Fibroblast of upper back skin (primary cell): ENCODE data around the gene ACTA2.

Experiments
- DNase-seq: peaks from one replicate; pipeline ENCODE4 v3.0.0-alpha.2; 2013

ACTA2 gene

DNA sequence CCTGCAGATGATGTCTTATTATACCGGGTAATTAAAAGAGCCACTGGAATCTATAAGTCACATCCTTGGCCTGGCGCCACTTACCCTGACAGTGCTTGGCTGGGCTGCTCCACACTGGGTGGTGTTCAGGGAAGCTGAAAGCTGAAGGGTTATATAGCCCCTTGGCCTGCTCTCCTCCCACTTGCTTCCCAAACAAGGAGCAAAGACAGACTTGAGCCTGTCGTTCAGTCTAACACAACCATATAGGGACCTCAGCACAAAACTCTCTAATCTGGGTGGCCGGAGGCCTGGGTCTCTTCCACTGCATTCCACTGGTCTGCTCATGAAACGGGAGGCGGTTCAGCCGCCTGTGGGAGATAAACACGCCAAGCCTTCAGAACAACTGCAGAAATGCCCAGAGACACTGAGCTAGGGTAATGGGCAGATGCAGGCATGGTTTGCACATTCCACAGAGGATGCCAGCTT lies at the start of gene ACTA2:
TSS of gene ACTA2 (minus strand) at position 127 of the 465 bp plus-strand sequence. CDS start 3,843 bp downstream, outside the sequence.
- peak; percentile 95 for DNase-seq

DNA sequence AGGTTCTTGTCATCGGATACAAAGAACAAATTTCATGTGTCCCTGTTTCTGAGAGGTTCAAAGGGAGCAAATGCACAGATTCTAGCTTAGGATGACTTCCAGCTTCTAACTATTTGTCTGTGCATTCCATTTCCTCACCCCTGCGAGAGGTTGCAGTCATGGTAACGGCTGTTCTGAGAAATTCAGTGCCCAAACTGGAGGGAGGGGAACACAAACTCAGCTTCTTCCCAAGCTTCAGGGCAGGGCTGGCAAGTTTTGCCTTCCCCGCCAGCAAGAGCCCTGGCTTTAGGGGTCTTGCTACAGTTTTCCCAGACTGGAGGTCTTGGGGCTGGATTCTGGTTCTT lies 49.1 kb upstream of the ACTA2 start:
- peak; percentile 26 for DNase-seq

DNA sequence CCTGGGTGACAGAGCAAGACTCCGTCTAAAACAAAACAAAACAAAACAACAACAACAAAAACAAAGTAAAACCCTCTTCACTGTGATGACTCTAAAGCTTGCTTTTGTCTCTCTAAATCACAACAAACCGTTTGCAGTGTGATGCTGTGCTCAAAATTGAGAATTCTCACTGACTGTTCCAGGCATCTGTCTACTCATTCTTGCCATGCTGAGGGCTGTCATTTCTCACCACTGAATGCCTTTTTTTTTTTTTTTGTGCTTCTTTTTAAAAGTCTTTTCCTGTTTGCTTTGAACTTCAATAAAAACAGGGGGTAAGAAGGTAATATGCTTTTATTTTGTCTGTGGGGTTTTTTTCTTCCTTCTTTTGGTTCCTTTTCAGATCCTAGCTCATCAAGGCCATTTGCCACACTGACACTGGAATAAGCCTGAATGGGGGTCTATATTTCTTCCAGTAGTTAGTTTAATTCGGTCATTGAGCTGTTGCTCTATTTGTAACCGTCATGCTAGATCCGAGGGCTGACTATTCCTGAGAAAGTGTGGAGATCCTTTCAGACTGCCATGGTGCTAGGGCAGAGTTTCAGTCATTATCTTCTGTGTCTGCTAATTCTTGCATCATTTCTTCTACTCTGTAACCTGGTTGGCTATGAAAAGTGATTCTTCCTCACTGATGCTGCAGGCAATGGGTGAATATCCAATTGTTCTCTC lies 48.6 kb upstream of the ACTA2 start:
- no peak for DNase-seq

DNA sequence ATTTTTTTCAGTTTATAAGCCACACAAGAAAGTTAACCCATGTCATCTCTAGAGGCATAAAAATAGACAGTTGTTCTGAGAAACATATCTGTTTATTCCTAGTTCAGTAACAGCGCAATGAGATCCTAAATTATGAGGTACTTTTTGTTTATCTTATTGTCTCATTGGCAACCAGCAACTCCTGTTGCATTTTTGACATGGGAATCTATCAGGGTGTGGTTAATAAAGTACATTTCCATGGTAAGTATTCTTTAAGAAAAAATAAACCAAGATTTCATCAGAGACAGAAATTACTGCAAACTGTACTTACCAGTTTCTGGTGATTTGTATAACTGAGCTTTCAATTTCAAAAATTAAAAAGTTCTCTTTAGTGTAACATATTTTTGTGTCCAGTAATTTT lies 47.1 kb upstream of the ACTA2 start:
- no peak for DNase-seq

DNA sequence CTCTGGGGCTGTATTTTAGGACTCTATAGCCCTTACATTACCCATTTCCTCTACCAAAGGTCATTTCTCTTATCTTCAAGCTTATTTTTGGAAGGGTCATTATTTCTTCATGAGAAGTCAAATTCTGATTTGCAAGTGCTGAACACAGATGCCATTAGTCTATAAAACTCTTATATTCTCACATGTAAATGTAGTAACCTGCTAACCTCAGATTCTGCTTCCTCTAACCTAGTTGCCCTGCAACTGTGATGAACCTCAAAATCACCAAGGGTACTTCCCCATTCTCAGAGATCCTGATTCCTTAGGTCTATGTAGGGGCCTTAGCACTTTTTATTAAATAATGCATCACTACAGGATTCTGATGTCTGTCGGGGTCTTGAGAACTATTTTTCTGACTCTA lies 44.4 kb upstream of the ACTA2 start:
- no peak for DNase-seq

DNA sequence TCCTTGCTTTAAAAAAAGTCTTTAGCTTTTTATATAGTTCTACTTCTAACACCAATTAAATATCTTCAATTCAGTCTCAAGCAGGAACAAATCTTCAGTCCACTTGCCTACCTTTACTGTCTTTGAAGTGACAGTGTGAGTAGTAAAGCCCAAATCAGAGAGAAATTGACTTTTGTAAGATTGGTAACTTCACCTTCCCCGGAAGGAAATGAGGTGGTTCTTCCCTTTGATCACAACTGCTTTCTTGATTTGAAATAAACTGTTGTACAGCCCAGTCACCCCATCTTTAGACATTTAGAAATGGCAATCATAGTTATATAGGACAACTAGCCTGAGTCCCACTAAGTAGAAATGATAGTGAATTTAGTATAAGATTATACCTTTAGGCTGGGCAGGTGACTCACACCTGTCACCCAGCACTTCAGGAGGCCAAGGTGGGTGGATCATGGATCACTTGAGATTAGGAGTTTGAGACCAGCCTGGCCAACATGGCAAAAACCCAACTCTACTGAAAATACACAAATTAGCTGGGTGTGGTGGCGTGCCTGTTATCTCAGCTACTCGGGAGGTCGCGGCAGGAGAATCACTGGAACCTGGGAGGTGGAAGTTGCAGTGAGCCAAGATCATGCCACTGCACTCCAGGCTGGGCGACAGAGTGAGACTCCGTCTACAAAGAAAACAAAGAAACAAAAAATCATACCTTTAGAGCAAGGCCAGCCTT lies 42.7 kb upstream of the ACTA2 start:
- no peak for DNase-seq

DNA sequence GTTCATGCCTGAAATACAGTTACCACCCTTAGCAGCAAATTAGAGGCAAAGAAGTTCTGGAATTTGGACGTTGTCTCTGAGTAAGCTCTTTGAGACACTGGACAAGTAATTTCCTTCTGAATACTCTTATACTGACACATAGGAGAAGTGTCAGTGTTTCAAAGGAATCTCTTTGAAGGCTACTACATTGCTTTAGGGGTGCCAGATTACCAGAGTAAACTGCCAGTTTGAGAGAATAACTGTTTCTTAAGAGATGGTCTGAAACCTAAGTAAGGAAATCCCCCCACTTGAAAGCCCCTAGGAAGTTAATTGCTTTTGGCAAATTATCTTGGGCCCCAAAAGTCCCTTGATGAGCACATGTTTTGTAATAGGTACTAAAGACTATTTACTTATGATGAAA lies 41.4 kb upstream of the ACTA2 start:
- DNase-seq: peak; percentile 55

DNA sequence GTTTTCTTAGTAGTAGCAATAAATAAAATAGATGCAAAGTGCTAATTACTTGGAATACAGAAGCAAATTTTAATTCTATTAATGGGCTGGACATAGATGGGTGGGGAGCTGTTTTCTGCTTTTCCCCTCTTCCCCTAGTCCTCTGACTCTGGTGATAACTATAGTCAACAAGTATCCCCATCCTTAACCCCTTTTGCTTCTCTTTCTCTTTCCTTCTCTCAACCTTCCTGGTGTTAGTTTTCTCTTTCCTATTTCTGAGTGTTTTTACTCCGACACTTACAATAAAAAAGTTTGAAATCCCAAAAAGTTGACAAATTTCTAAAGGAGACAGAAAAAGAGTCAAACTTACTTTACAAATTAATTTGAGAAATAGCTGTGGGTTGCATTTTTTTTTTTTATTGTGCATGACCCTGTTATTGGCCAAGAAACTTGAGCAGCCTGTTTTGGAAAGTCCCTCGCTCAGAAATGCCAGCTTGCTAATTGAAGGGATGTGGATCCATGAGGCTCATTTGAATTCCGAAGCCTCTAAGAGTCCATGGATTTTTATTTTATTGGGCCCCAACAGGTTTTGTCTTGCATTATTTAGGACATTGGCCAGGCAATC lies 40.5 kb upstream of the ACTA2 start:
- DNase-seq: no peak

DNA sequence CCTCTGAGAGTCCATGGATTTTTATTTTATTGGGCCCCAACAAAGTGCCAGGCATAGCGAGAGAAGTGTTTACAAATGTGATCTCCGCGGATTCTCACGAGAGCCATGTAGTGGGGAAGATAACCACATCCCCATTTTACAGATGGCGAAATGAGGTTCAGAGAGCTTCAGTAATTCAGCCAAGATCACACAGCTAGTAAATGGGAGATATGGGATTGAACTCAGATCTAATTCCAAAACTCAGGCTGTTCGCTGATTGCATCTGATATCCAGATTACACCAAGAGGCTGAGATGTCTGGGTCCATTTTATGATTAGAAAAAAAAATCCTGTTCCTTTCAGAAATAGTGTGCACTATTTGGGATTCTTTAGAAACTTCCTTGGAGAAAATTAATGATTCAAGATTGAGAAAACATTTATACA lies 39.3 kb upstream of the ACTA2 start:
- no peak for DNase-seq

DNA sequence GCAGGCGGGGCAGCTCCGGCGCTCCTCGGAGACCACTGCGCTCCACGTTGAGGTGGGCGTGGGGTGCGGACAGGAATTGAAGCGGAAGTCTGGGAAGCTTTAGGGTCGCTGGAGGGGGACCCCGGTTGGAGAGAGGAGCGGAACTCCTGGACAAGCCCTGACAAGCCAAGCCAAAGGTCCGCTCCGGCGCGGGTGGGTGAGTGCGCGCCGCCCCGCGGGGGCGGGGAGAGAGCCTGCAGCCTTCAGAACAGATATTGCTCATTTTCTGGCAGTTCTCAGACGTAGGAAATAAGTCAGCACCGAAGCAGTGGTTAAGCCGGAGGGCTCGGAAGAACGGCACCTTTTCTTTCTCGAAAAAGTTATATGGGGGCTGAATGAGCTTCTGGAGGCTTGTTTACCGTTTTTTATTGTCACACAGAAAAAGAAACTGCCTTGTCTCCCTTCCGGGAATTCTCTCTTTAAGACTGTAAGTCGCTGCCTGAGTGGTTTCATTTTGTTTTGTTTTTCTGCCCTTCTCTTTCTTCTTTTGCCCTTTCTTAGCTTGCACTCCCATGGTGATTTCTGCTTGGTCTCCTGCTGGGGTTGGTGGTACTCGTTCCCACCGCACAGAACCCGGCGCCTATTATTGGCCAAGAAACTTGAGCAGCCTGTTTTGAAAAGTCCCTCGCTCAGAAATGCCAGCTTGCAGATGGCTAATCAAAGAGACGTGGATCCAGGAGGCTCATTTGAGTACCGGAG lies 38.8 kb upstream of the ACTA2 start:
- peak; percentile 61 for DNase-seq

DNA sequence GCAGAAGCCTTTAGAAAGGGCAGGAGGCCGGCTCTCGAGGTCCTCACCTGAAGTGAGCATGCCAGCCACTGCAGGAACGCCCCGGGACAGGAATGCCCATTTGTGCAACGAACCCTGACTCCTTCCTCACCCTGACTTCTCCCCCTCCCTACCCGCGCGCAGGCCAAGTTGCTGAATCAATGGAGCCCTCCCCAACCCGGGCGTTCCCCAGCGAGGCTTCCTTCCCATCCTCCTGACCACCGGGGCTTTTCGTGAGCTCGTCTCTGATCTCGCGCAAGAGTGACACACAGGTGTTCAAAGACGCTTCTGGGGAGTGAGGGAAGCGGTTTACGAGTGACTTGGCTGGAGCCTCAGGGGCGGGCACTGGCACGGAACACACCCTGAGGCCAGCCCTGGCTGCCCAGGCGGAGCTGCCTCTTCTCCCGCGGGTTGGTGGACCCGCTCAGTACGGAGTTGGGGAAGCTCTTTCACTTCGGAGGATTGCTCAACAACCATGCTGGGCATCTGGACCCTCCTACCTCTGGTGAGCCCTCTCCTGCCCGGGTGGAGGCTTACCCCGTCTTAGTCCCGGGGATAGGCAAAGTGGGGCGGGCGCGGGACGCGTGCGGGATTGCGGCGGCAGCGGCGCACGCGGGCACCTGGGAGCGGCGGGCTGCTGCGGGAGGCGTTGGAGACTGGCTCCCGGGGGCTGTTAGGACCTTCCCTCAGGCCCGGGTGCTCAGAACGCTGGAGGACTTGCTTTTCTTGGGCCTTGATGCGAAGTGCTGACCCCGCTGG lies 38.0 kb upstream of the ACTA2 start, which contains the start of gene FAS:
TSS of gene FAS (plus strand) at position 415 of the 777 bp plus-strand sequence. CDS start at position 494, 79 bp downstream.
- peak; percentile 52 for DNase-seq

DNA sequence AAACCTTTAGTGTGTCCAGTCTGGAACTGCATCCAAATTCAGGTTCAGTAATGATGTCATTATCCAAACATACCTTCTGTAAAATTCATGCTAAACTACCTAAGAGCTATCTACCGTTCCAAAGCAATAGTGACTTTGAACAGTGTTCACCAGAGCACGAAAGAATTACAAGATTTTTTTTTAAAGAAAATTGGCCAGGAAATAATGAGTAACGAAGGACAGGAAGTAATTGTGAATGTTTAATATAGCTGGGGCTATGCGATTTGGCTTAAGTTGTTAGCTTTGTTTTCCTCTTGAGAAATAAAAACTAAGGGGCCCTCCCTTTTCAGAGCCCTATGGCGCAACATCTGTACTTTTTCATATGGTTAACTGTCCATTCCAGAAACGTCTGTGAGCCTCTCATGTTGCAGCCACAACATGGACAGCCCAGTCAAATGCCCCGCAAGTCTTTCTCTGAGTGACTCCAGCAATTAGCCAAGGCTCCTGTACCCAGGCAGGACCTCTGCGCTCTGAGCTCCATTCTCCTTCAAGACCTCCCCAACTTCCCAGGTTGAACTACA lies 37.3 kb upstream of the ACTA2 start:
- DNase-seq: peak; percentile 80

DNA sequence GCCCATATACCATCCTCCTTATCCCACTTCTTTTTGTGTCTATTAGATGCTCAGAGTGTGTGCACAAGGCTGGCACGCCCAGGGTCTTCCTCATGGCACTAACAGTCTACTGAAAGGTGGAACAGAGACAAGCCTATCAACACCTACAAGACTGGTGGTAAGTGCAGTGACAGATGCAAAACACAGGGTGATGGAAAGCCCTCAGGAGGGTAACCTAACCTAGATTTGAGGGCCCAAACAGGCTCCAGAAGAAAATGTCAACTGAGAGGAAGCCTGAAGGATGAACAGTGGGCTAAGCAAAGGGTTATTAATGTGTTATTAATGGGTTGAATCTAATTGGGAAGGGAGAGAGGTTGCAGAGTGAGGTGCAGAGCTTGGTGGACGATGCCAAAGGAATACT lies 36.9 kb upstream of the ACTA2 start:
- no peak for DNase-seq

DNA sequence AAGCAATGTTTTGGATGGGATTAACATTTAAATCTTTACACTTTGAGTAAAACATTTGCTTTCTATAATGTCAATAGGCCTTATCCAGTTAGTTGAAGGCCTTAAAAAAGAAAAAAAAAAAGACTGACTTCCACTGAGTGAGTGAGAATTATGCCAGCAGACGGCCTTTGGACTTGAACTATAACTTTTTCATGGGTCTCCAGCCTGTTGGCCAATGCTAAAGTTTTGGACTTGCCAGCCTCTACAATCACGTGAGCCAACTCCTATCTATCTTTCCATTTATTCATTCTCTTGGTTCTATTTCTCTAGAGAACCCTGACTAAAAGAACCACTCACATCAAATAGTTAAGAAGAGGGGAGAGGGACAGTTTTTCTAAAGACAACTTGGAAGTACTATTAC lies 35.3 kb upstream of the ACTA2 start:
- DNase-seq: no peak

DNA sequence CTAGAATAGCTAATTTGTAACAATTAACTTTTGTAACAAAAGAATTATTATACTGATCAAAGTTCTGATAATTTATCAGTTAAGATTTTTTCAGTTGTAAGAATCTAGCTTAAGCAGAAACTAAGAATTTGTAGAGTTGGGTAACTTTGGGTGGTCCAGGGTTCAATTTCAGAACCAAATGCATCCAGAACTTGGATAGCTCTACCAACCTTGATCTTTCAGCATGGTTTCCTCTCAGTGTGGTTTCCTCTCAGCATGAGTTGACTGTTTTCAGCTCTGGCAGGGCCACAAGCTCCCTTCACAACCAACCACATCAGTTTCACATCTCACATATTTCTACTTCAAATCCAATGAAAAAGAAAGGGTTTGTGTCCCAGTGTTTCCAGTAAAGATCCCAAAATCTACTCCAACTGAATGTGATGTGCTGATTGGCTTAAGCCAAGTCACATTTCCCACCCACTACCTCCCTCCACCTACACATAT lies 34.7 kb upstream of the ACTA2 start:
- DNase-seq: no peak

DNA sequence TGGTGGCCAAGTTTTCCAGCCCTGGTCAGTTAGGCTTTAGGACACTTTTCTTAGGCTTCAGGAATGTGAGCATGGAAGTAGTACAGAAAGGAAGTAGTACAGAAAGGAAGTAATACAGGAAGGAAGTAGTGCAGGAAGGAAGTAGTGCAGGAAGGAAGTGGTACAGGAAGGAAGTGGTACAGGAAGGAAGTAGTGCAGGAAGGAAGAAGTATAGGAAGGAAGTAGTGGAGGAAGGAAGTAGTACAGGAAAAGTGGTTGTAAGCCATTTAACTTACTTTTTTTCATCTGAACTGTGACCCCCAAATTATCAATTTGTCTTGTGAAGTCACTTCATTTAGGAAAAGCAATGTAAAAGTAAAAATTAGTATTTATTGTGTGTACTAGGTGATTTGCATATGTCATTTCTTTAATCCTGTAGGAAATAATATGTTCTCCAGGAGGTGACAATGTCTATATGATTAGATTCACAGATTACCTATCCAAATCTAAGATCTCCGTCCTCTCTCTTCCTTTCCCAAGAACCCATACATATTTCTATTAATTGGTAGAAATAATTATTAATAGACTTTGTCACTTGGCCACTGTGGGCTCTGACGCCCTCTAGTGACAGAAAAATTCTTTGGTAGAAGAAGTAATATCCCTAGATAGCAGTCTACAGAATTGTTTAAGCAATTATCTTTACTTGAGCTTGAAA lies 34.1 kb upstream of the ACTA2 start:
- DNase-seq: peak; percentile 45

DNA sequence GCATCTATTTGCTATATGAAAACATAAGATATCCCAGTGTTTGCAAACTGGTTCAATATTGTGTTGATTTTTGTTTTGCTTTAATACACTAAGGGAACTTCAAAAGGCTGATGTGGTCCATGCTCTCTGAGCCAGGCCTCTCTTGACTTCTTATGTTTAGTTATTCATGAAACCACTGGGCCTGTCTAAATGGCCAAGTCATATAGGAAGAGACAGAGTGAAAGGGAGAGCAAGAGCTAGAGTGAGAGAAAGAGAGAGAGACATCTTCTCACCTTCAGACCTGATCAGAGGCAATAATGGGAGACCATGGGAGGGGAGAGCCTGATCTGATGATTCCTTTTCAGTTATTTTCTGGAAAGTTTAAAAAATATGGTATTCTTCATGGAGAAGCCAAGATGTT lies 32.0 kb upstream of the ACTA2 start:
- DNase-seq: no peak

DNA sequence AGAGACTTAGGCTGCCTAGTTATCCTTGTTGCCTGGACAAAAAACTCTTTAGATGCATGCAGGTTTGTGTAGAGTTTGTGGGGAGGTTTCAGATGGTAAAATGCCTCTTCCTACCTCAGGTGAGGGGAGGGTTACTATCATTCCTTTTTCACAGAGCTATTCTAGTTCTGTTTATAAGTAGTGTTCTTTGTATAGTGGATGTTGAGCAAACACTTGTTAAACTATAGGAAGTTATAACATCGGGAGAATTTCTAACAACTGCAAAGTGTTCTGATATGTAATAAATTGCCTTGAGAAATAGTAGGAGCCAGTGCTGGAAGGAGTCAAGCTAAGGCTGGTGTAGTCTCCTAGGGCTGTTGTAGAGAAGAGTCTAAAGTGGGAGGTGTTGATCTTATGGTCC lies 31.4 kb upstream of the ACTA2 start:
- no peak for DNase-seq

DNA sequence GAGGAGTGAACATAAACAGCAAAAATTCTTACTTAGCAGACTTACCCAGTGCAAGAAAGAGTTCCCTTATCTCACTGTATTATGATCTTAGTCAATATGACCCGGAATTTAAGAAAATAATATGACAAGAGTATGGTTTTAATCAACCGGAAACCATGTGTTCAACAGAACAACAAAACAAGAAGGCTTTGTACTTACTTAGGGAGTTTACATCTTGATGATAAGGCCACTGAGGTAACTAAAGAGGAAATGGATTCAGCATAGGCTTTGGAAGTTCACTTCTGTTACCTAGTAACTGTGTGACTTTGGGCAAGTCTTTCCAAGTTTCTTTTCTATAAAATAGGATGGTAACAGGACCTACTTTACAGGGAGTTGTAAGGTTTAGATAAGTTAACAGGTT lies 30.6 kb upstream of the ACTA2 start:
- DNase-seq: no peak

DNA sequence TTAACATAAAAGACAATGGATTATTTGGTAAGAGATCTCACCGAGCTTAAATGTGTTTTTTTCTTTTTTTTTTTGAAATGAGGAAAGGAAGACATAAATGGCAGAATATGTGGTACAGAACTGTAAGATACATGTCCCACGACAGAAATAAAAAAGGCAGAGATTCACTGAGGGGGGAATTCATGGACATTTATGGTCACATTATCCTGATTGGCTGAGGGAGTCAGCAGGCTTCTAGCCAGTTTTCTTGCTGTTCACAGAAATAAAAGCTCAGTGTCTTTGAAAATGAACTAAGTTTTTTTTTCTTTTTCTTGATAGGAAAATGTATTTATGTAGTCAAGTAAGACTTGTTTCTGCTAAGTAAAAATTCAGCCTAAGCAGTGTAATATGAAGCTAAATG lies 29.8 kb upstream of the ACTA2 start:
- DNase-seq: no peak

DNA sequence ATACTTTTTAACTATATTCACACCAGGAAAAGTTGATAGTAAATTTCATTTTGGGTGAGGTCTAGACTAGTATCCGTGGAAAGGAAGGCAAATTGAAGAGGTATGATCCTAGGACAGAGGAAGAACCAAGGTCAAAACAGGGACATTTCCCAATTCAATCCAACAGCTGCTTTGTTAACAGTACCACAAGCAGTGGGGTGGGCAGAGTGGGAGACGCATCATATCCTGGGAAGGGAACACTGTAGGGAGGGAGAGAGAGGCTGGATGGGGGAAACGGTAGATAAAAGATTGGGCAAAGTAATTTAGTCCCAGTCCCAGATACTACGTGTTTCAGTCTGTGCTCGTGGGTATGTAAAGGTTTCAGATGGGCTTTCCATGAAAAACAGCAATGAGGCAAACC lies 28.9 kb upstream of the ACTA2 start:
- no peak for DNase-seq
